ENCODE data around the gene NUDCD2.
A peak's percentile ranks its signal among the peaks of the same experiment; 100 is the strongest.

NUDCD2 gene

DNA sequence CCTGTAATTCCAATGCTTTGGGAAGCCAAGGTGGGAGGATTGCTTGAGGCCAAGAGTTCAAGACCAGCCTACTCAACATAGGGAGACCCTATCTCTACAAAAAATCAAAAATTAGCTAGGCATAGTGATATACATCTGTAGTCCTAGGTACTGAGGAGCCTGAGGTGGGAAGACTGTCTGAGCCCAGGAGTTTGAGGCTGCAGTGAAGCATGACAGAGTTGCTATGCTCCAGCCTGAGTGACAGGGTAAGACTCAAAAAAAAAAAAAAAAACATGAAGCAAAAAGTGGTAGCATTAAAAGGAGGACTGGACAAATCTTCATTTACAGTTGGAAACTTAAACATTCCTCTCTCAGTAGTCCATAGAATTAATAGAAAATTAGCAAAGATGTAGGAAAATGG lies 12.7 kb downstream of the NUDCD2 start:
- TF ChIP-seq, protein P1, sequence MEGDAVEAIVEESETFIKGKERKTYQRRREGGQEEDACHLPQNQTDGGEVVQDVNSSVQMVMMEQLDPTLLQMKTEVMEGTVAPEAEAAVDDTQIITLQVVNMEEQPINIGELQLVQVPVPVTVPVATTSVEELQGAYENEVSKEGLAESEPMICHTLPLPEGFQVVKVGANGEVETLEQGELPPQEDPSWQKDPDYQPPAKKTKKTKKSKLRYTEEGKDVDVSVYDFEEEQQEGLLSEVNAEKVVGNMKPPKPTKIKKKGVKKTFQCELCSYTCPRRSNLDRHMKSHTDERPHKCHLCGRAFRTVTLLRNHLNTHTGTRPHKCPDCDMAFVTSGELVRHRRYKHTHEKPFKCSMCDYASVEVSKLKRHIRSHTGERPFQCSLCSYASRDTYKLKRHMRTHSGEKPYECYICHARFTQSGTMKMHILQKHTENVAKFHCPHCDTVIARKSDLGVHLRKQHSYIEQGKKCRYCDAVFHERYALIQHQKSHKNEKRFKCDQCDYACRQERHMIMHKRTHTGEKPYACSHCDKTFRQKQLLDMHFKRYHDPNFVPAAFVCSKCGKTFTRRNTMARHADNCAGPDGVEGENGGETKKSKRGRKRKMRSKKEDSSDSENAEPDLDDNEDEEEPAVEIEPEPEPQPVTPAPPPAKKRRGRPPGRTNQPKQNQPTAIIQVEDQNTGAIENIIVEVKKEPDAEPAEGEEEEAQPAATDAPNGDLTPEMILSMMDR (IDR thresholded peaks at IDR 0.05; ENCODE audit: control insufficient read depth, extremely low read depth, insufficient read depth): no peak
- DNase-seq (ENCODE audit: low read depth): no peak

DNA sequence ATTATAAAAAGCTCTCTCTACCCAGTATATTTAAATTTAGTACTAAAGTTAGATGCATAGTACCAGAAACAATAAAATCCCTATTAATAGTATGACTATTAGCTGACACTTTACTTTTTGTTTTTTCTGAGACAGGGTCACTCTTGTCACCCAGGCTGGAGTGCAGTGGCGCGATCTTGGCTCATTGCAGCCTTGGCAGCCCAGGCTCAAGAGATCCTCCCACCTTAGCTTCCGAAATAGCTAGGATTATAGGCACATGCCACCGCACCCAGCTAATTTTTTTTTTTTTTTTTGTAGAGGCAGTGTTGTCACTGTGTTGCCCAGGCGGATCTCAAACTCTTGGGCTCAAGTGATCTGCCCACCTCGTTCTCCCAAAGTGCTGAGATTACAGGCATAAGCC lies 14.6 kb downstream of the NUDCD2 start:
- TF ChIP-seq, protein P1 (IDR thresholded peaks at IDR 0.05; ENCODE audit: control insufficient read depth, extremely low read depth, insufficient read depth): no peak
- DNase-seq (ENCODE audit: low read depth): no peak

More for the DNA sequence above, 12.7 kb downstream of the NUDCD2 start:
- H3K4me3 ChIP-seq (ENCODE audit: low read depth, low read length): no peak overlapping the region

DNA sequence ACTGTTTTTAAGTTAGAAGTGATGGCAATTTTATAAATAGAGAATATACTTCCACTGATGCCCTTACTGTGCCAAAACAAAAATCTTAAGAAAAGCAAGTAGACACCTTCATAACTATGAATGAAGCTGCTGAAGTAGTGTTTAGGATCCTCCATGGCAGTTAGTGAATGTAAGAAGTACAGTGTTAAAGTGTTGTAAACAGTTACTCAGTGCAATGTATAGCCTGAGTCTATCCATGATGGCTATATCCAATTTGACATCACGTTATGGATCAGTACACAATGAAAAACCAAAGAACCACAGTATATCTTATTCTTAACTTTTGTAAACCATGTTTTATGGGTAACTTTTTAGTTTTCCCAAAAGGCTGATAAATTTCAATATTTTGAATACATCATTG lies 15.4 kb downstream of the NUDCD2 start:
- TF ChIP-seq, protein P1 (IDR thresholded peaks at IDR 0.05; ENCODE audit: control insufficient read depth, extremely low read depth, insufficient read depth): no peak
- DNase-seq (ENCODE audit: low read depth): no peak
- H3K4me3 ChIP-seq (ENCODE audit: low read depth, low read length): no peak overlapping the region

More for the DNA sequence above, 14.6 kb downstream of the NUDCD2 start:
- H3K4me3 ChIP-seq (ENCODE audit: low read depth, low read length): no peak overlapping the region

DNA sequence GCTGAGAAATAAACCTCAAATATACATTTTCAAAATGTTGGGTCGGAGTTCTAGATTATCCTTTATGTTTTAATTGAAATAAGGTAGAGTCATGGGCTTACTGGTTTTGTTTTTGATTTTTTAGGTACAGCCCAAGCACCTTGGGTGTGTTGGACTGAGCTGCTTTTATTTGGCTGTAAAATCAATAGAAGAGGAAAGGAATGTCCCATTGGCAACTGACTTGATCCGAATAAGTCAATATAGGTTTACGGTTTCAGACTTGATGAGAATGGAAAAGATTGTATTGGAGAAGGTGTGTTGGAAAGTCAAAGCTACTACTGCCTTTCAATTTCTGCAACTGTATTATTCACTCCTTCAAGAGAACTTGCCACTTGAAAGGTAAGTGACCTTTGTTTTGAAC lies 18.9 kb downstream of the NUDCD2 start:
- TF ChIP-seq, protein P1 (IDR thresholded peaks at IDR 0.05; ENCODE audit: control insufficient read depth, extremely low read depth, insufficient read depth): no peak
- no peak overlapping the region for H3K4me3 ChIP-seq (ENCODE audit: low read depth, low read length)
- DNase-seq (ENCODE audit: low read depth): peak; percentile 61

DNA sequence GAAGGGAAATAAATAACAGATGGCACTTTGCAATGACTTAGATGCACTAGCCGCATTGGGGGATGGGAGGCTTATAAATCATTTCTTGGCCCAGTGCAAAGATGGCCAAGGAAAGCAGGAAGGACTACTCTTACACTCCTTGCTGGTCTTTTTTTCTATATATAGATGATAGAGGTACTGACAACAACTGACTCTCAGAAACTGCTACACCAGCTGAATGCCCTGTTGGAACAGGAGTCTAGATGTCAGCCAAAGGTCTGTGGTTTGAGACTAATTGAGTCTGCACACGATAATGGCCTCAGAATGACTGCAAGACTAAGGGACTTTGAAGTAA lies 20.8 kb downstream of the NUDCD2 start:
- DNase-seq (ENCODE audit: low read depth): no peak
- peak overlapping the region; percentile 68 for H3K4me3 ChIP-seq (ENCODE audit: low read depth, low read length)
- TF ChIP-seq, protein P1 (IDR thresholded peaks at IDR 0.05; ENCODE audit: control insufficient read depth, extremely low read depth, insufficient read depth): no peak

DNA sequence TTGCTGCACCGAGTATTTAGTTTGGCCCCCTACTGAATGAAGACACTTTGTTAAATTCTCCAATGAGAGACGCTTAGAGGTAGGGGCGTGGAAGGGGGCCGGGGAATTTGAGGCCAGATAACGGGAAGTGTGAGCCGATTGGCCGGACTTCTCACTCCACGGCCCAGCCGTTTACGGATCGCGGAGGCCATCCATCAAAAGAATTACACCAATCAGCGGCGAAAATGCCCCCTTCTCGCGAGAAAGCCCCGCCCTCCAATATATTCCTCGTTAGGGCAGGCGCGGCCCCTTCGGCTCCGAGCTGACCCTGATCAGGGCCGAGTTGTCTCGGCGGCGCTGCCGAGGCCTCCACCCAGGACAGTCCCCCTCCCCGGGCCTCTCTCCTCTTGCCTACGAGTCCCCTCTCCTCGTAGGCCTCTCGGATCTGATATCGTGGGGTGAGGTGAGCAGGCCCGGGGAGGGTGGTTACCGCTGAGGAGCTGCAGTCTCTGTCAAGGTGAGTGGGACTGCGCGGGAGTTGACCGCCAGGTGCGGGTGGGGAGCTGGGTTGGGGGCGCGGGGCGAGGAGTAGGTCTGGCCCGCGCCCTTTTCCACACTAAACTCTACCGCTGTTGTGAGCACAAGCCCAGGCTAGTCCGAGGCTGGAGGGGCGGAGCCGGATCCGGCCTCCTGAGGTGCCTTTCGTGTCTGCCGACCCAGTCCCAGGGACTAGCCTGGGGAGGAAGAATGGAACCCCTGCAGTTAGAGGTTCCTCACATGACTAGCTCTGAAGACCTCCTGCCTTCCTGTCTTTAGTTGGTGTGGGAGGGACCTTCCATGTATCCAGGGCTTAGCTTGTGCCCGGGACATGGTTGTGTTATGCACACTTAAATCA lies 22.4 kb downstream of the NUDCD2 start, which contains the start of gene CCNG1:
Gene CCNG1, plus strand, starts transcription at position 287 of the 874 bp plus-strand sequence. CDS start 1,662 bp downstream, outside the sequence.
- H3K4me3 ChIP-seq (ENCODE audit: low read depth, low read length): peak within 1 kb of the TSS; percentile 68
- TF ChIP-seq, protein P1 (IDR thresholded peaks at IDR 0.05; ENCODE audit: control insufficient read depth, extremely low read depth, insufficient read depth): no peak
- DNase-seq (ENCODE audit: low read depth): peak; percentile 97

DNA sequence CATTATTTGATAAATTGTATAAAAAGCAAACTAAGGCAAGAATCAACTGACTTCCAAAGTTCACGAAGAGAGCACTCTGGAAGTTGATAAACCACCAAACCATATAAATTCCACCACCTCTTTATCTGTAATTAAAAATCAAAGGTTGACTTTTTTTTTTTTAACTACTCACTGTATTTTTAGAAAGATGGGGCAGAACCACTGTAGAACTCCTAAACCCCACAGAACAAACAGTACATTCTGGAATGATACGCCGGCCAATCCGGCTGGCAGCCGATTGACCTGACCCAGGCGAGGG lies 22.9 kb downstream of the NUDCD2 start:
- H3K4me3 ChIP-seq (ENCODE audit: low read depth, low read length): peak overlapping the region; percentile 68
- TF ChIP-seq, protein P1 (IDR thresholded peaks at IDR 0.05; ENCODE audit: control insufficient read depth, extremely low read depth, insufficient read depth): no peak

More for the DNA sequence above, 22.9 kb downstream of the NUDCD2 start:
- no peak for DNase-seq (ENCODE audit: low read depth)

Data from LNCaP clone FGC (cell line).